Activated CD8-positive, alpha-beta T cell treated with anti-CD3 and anti-CD28 coated beads for 36 hours (primary cell): ENCODE results near the gene PTPRG. TPM values are rescaled to one million over a fixed set of nuclear protein-coding genes. Genes with fewer than 3 reads are reported as not detected.

Experiments
- ATAC-seq: fragments of 200-7000 bp; cut with Tn5 transposase; one replicate; pipeline ENCODE4 v1.10.0; 2021; ENCODE audit warnings: mild to moderate bottlenecking, moderate library complexity
- CTCF ChIA-PET: fragments of 350-600 bp; sonication (Branson Sonifier 250); formaldehyde crosslinking; loops from one replicate; lab custom pipeline; 2021; ENCODE audit warnings: antibody characterized with exemption; lab: Charles Lee
- POLR2A ChIA-PET: fragments of 350-600 bp; sonication (Branson Sonifier 250); formaldehyde crosslinking; loops from one replicate; lab custom pipeline; 2021; ENCODE audit warnings: antibody characterized with exemption; lab: Charles Lee
- DNase-seq: peaks from one replicate; pipeline ENCODE4 v3.0.0-alpha.2; 2020
- H3K27ac Mint-ChIP-seq: one replicate; pipeline ENCODE4 v1.8.0; 2021; ENCODE audit warnings: mild to moderate bottlenecking, mixed read lengths
- H3K27me3 Mint-ChIP-seq: one replicate; pipeline ENCODE4 v1.8.0; 2021; ENCODE audit warnings: mixed read lengths
- H3K36me3 Mint-ChIP-seq: one replicate; pipeline ENCODE4 v1.8.0; 2021; ENCODE audit warnings: low read depth, mixed read lengths
- H3K4me1 Mint-ChIP-seq: one replicate; pipeline ENCODE4 v1.8.0; 2021; ENCODE audit warnings: low read depth, mixed read lengths
- H3K4me3 Mint-ChIP-seq: one replicate; pipeline ENCODE4 v1.8.0; 2021; ENCODE audit warnings: mild to moderate bottlenecking, moderate library complexity, mixed read lengths
- H3K9me3 Mint-ChIP-seq: one replicate; pipeline ENCODE4 v1.8.0; 2021; ENCODE audit warnings: mixed read lengths
- intact Hi-C: fragments of 100-400 bp; cut with micrococcal nuclease; formaldehyde crosslinking; loops from one replicate; pipeline ENCODE4 v1.10.0; 2022
- total RNA-seq, 2 experiments: library from RNA; stranded (reverse); gene quantifications; one replicate each; pipeline ENCODE4 v1.2.3, GENCODE V29; 2021
- TF ChIP-seq, protein P1 (sequence below): fragments of 200-600 bp; IDR thresholded peaks from one replicate; pipeline ENCODE4 v1.8.0; 2022; ENCODE audit warnings: antibody characterized with exemption, mild to moderate bottlenecking

PTPRG gene
- total RNA-seq, 2 experiments from 2014 or later: not detected

DNA sequence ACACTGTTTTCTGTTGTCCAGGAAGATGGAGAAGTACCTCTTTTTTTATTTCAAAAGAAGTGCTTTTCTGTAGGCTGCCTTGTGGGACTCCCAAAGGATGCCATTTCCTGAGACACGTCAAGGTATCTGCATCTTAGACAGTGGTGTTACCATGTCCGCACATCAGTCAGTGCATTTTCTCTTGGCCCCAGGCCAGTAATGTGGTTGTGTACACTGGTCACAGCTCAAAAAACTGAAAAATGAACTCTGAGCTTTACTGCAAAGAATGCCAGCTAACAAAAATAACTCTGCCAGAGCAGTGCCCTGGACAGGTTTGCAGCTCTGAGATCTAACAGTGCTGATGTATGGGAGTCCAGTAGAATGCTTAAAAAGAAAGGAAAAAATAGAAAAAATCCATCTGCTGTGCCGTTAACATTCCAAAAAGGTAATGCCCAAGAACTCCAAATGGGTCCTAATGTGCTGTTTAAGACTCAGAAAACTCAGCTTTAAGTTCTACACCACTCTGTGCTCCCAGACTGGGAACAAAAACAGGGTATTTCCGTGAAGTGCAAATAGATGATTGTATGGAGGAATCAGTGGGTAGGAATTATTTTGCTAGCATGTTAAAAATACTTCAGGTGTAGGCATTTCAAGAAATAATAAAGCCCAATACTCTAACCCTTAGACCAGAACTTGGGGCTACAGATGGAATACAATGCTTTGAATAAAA lies 496.1 kb downstream of the PTPRG start:
- CTCF ChIA-PET: no interaction called here
- DNase-seq: no peak
- POLR2A ChIA-PET: no interaction called here
- H3K27ac Mint-ChIP-seq: no peak overlapping the region
- no peak for ATAC-seq
- no peak overlapping the region for H3K4me3 Mint-ChIP-seq
- TF ChIP-seq, protein P1, sequence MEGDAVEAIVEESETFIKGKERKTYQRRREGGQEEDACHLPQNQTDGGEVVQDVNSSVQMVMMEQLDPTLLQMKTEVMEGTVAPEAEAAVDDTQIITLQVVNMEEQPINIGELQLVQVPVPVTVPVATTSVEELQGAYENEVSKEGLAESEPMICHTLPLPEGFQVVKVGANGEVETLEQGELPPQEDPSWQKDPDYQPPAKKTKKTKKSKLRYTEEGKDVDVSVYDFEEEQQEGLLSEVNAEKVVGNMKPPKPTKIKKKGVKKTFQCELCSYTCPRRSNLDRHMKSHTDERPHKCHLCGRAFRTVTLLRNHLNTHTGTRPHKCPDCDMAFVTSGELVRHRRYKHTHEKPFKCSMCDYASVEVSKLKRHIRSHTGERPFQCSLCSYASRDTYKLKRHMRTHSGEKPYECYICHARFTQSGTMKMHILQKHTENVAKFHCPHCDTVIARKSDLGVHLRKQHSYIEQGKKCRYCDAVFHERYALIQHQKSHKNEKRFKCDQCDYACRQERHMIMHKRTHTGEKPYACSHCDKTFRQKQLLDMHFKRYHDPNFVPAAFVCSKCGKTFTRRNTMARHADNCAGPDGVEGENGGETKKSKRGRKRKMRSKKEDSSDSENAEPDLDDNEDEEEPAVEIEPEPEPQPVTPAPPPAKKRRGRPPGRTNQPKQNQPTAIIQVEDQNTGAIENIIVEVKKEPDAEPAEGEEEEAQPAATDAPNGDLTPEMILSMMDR: no peak
- H3K27me3 Mint-ChIP-seq: peaks cover 2% of the 10 kb centered on the region
- no peaks in the 10 kb centered on the region for H3K9me3 Mint-ChIP-seq
- H3K36me3 Mint-ChIP-seq: no peaks in the 10 kb centered on the region
- intact Hi-C loops: no loop called here
- no peaks in the 10 kb centered on the region for H3K4me1 Mint-ChIP-seq

DNA sequence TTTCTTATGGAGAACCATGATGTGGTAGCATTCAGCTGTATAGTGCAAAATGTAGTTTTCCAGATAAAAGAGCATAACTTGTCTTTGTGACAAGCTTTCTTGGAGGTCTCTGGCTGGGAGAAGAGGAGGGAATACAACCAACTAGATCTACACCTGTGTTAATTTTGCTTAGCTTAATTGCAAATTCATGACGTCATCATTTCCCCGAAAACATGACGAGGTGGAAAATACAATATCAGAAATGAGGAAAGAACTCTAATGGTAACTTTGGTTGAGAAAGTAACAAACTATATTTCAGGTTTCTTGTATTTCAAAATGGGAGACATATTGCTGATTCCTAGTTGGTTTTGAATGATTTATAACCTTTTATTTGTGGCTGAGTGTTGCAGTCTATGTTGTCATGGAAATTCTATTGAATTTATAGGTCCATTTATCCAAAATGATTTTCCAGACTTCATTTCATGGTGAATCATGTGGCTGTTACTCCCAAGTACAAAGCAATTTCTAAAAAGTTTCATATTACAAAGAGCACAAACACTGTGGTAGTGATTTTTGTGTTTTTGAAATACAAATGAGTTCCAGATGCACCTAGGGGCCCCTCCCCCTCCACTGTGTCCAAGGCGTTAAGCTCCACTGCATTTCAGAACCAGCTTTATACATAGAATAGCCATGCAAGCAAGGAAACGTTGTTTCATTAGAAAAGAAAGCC lies 504.8 kb downstream of the PTPRG start:
- ATAC-seq (no peak), DNase-seq (no peak)
- Mint-ChIP-seq H3K4me1 (no peaks in the 10 kb centered on the region), H3K27ac (no peak overlapping the region), H3K9me3 (no peaks in the 10 kb centered on the region), H3K27me3 (no peaks in the 10 kb centered on the region), H3K36me3 (no peaks in the 10 kb centered on the region), H3K4me3 (no peak overlapping the region)
- intact Hi-C loops: no loop called here
- CTCF ChIA-PET: no interaction called here
- POLR2A ChIA-PET: no interaction called here
- TF ChIP-seq, protein P1: no peak

DNA sequence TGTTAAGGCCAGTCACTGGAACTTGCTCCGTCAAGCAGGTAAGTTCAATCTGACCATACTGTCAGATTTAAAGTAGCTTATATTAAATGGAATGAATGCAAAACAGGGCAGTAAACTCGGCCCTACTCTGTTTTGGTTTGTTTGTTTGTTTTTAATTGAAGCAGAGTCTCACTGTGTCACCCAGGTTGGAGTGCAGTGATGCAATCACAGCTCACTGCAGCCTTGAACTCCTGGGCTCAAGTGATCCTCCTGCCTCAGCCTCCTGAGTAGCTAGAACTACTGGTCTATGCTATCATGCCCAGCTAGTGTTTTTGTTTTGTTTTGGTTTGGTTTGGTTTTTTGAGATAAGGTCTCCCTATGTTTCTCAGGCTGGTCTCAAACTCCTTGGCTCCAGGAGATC lies 507.0 kb downstream of the PTPRG start:
- no peak for ATAC-seq
- Mint-ChIP-seq H3K9me3 (no peaks in the 10 kb centered on the region), H3K36me3 (no peaks in the 10 kb centered on the region), H3K4me3 (no peak overlapping the region), H3K27ac (no peak overlapping the region), H3K27me3 (peaks cover 2% of the 10 kb centered on the region), H3K4me1 (no peaks in the 10 kb centered on the region)
- DNase-seq: no peak
- intact Hi-C loops: no loop called here
- ChIA-PET POLR2A (no interaction called here), CTCF (interaction anchor here (1.1 kb wide), 1 partner anchor 11 kb away, joined by 3 read pairs; no protein-coding TSS in a partner anchor)
- TF ChIP-seq, protein P1: no peak

DNA sequence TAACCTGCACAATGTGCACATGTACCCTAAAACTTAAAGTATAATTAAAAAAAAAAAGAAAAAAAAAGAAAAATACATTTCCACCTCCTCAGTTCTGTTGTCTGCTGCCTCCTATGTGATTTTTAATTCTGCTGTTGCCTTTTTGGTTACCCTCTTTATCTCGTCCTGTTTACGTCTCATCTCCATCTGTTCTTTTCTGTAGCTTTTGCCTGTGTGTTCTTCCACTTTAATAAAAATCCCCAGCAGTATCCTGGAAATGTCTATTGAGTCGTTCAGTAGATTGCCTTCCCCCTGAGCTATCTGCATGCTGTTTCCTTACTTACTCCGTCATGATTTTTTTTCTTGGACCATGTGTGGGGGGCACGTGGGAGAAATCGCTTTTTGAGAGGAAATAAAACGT lies 509.5 kb downstream of the PTPRG start:
- Mint-ChIP-seq H3K4me3 (no peak overlapping the region), H3K9me3 (no peaks in the 10 kb centered on the region), H3K36me3 (no peaks in the 10 kb centered on the region), H3K27me3 (peaks cover 2% of the 10 kb centered on the region), H3K27ac (no peak overlapping the region), H3K4me1 (no peaks in the 10 kb centered on the region)
- ATAC-seq (no peak), DNase-seq (no peak)
- CTCF ChIA-PET: no interaction called here
- TF ChIP-seq, protein P1: no peak
- POLR2A ChIA-PET: no interaction called here
- intact Hi-C loops: no loop called here

DNA sequence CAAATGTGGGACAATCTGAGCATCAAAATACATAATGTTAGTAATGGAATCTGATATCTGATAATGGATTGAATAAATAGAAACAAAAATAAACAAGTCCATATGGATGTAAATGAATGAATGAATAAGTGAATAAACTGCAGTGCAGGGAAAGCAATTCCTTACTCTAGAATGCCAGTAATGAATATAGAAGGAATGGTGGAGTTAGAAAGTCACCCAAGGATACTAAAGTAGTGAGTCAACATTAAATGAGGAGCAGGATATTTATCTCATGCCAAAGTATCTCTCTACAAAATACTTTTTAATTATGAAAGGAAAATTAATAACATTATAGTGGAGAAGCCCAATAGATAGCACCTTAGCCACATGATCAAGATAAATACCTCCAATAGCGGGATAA lies 511.7 kb downstream of the PTPRG start:
- H3K27ac Mint-ChIP-seq: no peak overlapping the region
- TF ChIP-seq, protein P1: no peak
- DNase-seq (no peak), ATAC-seq (no peak)
- no peaks in the 10 kb centered on the region for H3K9me3 Mint-ChIP-seq
- H3K36me3 Mint-ChIP-seq: no peaks in the 10 kb centered on the region
- POLR2A ChIA-PET: no interaction called here
- intact Hi-C loops: no loop called here
- CTCF ChIA-PET: no interaction called here
- no peak overlapping the region for H3K4me3 Mint-ChIP-seq
- peaks cover 2% of the 10 kb centered on the region for H3K27me3 Mint-ChIP-seq
- H3K4me1 Mint-ChIP-seq: no peaks in the 10 kb centered on the region
